Hypothalamus (tissue), 51 donors: ENCODE measurements around the gene VPS39.

Source experiments
- DNase-seq, 51 donors: peaks; one replicate each; lab custom pipeline; 2025; lab: John Stamatoyannopoulos, UW

Gene VPS39

GRCh38 chr15:42131826-42132806, 76.0 kb downstream of the VPS39 start:
- DNase-seq, result no peak

- DNase-seq, result no peak
Measured at GRCh38 chr15:42131006-42131405, 77.1 kb downstream of the VPS39 start.

GRCh38 chr15:42130246-42130986, 77.7 kb downstream of the VPS39 start:
- no peak for DNase-seq

GRCh38 chr15:42129364-42129763, 78.7 kb downstream of the VPS39 start:
- DNase-seq, result no peak

- DNase-seq, result no peak
Measured at GRCh38 chr15:42128476-42128875, 79.6 kb downstream of the VPS39 start.

GRCh38 chr15:42123546-42123945, 84.6 kb downstream of the VPS39 start:
- DNase-seq, result no peak

GRCh38 chr15:42121682-42122081, 86.4 kb downstream of the VPS39 start:
- no peak for DNase-seq

- DNase-seq, result no peak
Measured at GRCh38 chr15:42121021-42121420, 87.1 kb downstream of the VPS39 start.

GRCh38 chr15:42120285-42120684, 87.8 kb downstream of the VPS39 start:
- DNase-seq, result no peak

GRCh38 chr15:42119446-42119760, 88.7 kb downstream of the VPS39 start:
- DNase-seq, result no peak

- peak in 1 of 51 donors; percentile 3 for DNase-seq
Measured at GRCh38 chr15:42118650-42119445, 89.3 kb downstream of the VPS39 start.

GRCh38 chr15:42111924-42112323, 96.2 kb downstream of the VPS39 start:
- no peak for DNase-seq

- no peak for DNase-seq
Measured at GRCh38 chr15:42110367-42110766, 97.7 kb downstream of the VPS39 start.

GRCh38 chr15:42108806-42109205, 99.3 kb downstream of the VPS39 start:
- no peak for DNase-seq
